Ascending aorta (tissue), 2 donors: ENCODE data around the gene ZNF324B. TPM values are rescaled to one million over a fixed set of nuclear protein-coding genes. Genes with fewer than 3 reads are reported as not detected.

Experiments
- DNase-seq, 2 donors: peaks; one replicate each; pipeline ENCODE4 v3.0.0-alpha.2; 2019; ENCODE audit warnings: low spot score in 2 of 2
- H3K27ac ChIP-seq, 2 donors: fragments of 200-600 bp; sonication (generic); one replicate each; pipeline ENCODE4 v1.5.1; 2016 to 2017; ENCODE audit warnings: mild to moderate bottlenecking in 1 of 2
- H3K27me3 ChIP-seq: fragments of 200-600 bp; sonication (generic); one replicate; pipeline ENCODE4 v1.5.1; 2017
- H3K36me3 ChIP-seq, 2 donors: fragments of 200-600 bp; sonication (generic); one replicate each; pipeline ENCODE4 v1.5.1; 2016
- H3K4me1 ChIP-seq, 2 donors: fragments of 200-600 bp; sonication (generic); one replicate each; pipeline ENCODE4 v1.5.1; 2016 to 2017; ENCODE audit warnings: mild to moderate bottlenecking in 1 of 2
- H3K4me3 ChIP-seq, 2 donors: fragments of 200-600 bp; sonication (generic); one replicate each; pipeline ENCODE4 v1.5.1; 2016 to 2017; ENCODE audit warnings: mild to moderate bottlenecking in 1 of 2
- H3K9me3 ChIP-seq, 2 donors: fragments of 200-600 bp; sonication (generic); one replicate each; pipeline ENCODE4 v1.5.1; 2016
- CTCF ChIP-seq, 3 experiments: fragments of 200-600 bp in 2 of 3; fragments of 450-650 bp in 1 of 3; sonication (generic) in 2 of 3; IDR thresholded peaks; one replicate each; pipeline ENCODE4 v1.5.1; 2016 to 2019; ENCODE audit warnings: antibody characterized with exemption in 3 of 3, mild to moderate bottlenecking in 1 of 3, moderate library complexity in 1 of 3
- intact Hi-C: fragments of 100-400 bp; cut with DNase I; formaldehyde crosslinking; loops from one replicate; pipeline ENCODE4 v1.15.1; 2023
- total RNA-seq: library from RNA; depleted of rRNA; stranded (reverse); fragments of >200 nt; gene quantifications from one replicate; pipeline ENCODE4 v1.1.0, GENCODE V29; 2016

Gene ZNF324B
- total RNA-seq, 1 donor from 2014 or later = 2.2 TPM

GRCh38 chr19:58471736-58472135, 20.3 kb downstream of the ZNF324B start:
- Histone ChIP-seq H3K9me3 (no peaks in the 10 kb centered on the region), H3K36me3 (peaks cover 20 to 42% of the 10 kb centered on the region in 2 donors), H3K4me1 (peaks cover 3 to 17% of the 10 kb centered on the region in 2 donors), H3K27me3 (no peaks in the 10 kb centered on the region), H3K27ac (no peak overlapping the region), H3K4me3 (no peak overlapping the region)
- no peak for DNase-seq
- no peak for TF ChIP-seq CTCF (IDR thresholded peaks at IDR 0.05)
- intact Hi-C loops = no loop called here

- no peak overlapping the region for H3K4me3 ChIP-seq
- no peak for TF ChIP-seq CTCF (IDR thresholded peaks at IDR 0.05)
- intact Hi-C loops = no loop called here
- no peaks in the 10 kb centered on the region for H3K9me3 ChIP-seq
- peaks cover 3 to 15% of the 10 kb centered on the region in 2 donors for H3K4me1 ChIP-seq
- no peak overlapping the region for H3K27ac ChIP-seq
- no peaks in the 10 kb centered on the region for H3K27me3 ChIP-seq
- H3K36me3 ChIP-seq = peaks cover 21 to 42% of the 10 kb centered on the region in 2 donors
- DNase-seq = no peak
Measured at GRCh38 chr19:58473775-58474174, 22.4 kb downstream of the ZNF324B start.

- intact Hi-C loops = no loop called here
- peaks cover 22 to 42% of the 10 kb centered on the region in 2 donors for H3K36me3 ChIP-seq
- H3K9me3 ChIP-seq = no peaks in the 10 kb centered on the region
- no peak for TF ChIP-seq CTCF (IDR thresholded peaks at IDR 0.05)
- H3K4me1 ChIP-seq = peaks cover 3 to 15% of the 10 kb centered on the region in 2 donors
- DNase-seq = no peak
- no peak overlapping the region for H3K4me3 ChIP-seq
- H3K27ac ChIP-seq = peak overlapping the region in 1 of 2 donors; percentile 84
- no peaks in the 10 kb centered on the region for H3K27me3 ChIP-seq
Measured at GRCh38 chr19:58474291-58474996, 23.0 kb downstream of the ZNF324B start.

- Histone ChIP-seq H3K36me3 (peaks cover 20 to 42% of the 10 kb centered on the region in 2 donors), H3K27me3 (no peaks in the 10 kb centered on the region), H3K27ac (peak overlapping the region; percentile 84 to 93), H3K9me3 (no peaks in the 10 kb centered on the region), H3K4me3 (peak overlapping the region; percentile 65 to 68), H3K4me1 (peaks cover 3 to 15% of the 10 kb centered on the region in 2 donors)
- no peak for TF ChIP-seq CTCF (IDR thresholded peaks at IDR 0.05)
- intact Hi-C loops = no loop called here
- DNase-seq = no peak
Measured at GRCh38 chr19:58474997-58475713, 23.7 kb downstream of the ZNF324B start.

GRCh38 chr19:58475714-58476497, 24.5 kb downstream of the ZNF324B start, which contains the start of gene ZNF446:
TSS of gene ZNF446 (plus strand) at chr19:58476352. CDS start at chr19:58477219, 867 bp downstream.
- Histone ChIP-seq H3K4me1 (peaks cover 3 to 15% of the 10 kb centered on the region in 2 donors), H3K36me3 (peaks cover 21 to 42% of the 10 kb centered on the region in 2 donors), H3K9me3 (no peaks in the 10 kb centered on the region), H3K27me3 (no peaks in the 10 kb centered on the region), H3K27ac (peak within 1 kb of the TSS; percentile 84 to 93), H3K4me3 (peak within 1 kb of the TSS; percentile 65 to 68)
- TF ChIP-seq CTCF (IDR thresholded peaks at IDR 0.05) = no peak
- intact Hi-C loops = loop anchor here (1.0 kb wide), 2 partner anchors 23 to 36 kb away; partner anchors contain the start of gene ZNF132
- peak; percentile 93 to 99 for DNase-seq
